GM19043 (cell line): ENCODE measurements around the gene TOMM20.

Experiments used
- ATAC-seq: cut with Tn5 transposase; IDR thresholded peaks from one replicate; pipeline ENCODE4 v1.9.1; 2021; ENCODE audit warnings: low read depth; ENCODE audit not compliant: unreplicated experiment

The TOMM20 gene

DNA sequence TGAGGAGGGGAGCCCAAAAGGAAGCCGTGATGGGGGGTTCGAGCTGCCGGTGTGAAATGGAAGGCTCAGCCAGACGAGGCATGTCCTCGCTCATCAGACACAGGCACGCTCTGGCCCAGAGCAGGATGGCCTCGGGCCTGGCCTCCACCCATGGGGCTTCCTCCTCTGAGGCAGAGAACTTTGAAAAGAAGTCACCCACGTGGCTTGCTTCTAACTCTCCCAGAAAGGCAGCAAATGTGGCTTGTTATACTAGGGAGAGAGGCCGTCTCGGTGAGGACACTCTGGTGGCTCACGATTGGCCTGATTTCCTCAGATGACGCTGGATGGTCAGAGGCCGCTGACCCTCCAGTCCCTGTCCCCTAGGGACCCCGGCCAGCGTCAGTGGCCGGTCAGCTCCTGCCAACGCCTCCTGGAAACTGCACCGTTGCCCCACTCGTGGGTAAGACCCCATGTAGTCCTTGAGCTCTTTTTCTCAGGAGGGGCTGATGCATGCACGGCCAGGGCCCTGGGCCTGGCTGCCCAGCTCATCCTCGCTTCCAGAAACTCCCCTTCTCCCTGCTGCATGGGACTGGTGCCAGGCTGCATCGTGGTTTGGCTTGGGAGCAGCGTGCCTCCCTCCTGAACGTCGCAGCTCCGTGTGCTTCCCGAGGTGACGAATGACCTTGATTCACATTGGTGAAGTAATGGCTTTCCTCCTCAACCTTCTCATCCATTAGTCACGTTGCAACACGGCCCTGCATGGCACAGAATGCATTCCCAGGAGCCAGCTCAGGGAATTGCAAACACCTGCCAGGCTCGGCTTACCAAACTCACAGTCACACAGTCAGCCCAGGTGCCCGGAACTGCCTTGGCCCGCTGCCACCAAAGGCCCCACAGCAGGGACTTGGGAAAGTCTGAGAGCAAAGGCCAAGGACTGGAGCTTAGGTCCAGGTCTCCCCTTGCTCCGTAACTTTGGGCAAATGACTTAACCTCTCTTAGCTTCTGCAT lies 58.8 kb downstream of the TOMM20 start:
- no peak for ATAC-seq

DNA sequence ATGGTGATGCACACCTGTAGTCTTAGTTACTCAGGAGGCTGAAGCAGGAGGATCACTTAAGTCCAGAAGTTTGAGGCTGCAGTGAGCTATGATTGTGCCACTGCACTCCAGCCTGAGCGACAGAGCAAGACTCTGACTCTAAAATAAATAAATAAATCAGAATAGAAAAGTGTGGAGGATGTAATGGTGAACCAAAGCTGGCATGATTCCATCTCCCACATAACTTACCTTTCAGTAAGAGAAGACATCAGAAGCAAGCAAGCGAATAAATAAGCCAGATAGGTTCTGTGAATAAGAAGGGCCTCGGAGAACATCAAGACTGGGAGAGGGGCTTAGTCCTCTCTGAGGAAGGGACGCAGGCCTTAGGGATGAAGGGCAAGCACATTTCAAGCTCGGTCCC lies 59.5 kb downstream of the TOMM20 start:
- no peak for ATAC-seq

DNA sequence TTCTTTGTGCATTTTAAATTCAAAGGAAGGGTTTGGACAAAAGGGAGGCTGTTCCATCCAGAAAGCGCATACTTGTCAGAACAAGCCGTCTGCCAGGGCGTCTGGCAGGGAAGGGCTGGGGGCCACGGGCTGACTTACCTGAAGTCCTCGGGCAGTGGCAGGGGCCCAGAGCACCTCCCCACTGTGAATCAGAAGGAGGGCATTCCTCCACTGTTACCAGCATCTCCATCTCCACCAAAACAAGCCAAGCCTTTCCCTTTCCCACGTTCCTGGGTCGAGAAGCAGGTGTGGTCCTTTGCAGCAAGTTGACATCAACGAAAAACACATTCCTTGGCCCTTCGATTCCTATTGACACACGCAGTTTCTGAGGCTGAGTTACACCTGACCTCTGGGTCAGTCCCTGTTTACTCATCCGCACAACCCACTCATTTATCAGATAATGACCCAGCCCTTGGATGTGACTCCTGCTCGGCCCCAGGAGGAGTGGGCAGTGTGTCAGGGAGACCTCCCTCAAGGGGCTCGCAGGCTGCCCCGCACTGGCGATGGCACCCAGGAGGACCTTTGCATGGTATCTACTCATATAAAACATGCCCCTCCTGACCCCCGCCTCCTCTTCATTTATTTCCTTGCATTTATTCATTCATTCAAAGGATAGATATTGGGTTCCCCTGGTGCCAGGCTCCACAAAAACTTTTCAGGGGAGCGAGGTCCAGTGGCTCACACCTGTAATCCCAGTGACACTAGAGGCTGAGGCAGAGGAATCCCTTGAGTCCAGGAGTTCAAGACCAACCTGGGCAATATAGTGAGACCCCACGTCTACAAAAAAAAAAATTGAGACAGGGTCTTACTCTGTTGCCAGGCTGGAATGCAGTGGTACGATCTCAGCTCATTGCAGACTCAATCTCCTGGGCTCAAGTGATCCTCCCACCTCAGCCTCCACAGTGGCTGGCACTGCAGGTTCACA lies 60.2 kb downstream of the TOMM20 start:
- no peak for ATAC-seq

DNA sequence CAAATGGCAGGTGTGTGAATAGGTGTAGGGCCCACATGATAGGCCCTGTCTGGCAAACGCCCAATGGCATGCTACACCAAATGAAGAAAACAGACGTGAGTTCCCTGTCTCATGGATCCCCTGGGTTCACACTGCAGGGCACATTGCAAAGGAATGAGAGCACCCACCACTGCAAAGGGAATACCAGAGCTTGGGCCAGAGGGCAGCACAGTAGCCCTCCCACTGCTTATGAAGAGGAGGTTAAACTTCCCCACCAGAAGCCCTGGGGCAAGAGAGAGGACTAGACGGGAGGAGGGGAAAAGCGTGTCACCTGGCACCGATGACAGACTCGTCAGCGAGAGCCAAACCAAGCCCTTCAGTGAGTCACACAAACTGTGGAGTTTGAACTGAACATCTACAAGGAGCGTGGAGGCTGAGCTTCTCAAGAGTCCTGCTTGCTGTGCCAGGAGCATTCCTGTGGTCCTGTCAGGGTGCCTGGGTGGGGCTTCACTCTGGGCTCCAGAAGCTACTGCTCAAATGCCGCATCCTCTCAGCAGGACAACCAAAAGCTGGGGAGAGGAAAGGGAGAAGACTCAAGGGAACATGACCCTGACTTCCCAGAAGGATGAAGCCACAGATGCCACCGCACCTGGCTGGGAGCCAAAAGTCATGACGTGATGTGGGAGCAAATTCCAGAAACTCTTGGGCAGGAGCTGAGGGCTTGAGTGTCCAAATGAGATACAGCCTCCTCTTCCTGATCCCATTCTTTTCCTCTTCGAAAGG lies 61.1 kb downstream of the TOMM20 start:
- ATAC-seq: no peak

DNA sequence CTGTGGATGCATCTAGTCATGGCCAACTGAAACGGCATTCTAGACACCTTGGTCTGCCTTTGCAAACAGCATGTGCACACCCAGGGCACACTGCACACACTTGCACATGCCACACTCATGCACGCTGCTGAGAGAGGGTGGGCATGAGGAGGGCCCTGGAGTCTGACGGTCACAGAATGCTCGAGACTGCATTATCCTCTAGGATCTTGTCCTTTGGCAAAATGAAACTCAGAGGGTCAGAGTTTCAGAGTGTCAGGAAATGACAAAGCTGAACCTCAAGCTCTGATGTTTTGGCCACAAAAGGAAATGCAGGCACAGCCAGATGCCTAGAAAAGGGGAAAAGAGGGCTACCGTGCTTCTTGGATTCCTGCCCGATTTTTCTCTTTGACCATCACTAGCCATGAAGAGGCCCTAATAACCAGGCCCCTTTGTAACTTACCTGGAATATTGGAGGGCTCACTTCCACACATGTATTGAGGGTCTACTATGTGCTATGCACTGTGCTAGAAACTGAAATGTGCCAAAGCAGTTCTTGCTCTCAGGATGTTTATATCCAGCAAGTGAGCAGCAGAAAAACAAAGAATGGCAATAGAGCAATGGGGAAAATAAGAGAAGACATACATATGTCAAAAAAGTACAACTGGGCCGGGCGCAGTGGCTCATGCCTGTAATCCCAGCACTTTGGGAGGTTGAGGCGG lies 65.4 kb downstream of the TOMM20 start:
- no peak for ATAC-seq

DNA sequence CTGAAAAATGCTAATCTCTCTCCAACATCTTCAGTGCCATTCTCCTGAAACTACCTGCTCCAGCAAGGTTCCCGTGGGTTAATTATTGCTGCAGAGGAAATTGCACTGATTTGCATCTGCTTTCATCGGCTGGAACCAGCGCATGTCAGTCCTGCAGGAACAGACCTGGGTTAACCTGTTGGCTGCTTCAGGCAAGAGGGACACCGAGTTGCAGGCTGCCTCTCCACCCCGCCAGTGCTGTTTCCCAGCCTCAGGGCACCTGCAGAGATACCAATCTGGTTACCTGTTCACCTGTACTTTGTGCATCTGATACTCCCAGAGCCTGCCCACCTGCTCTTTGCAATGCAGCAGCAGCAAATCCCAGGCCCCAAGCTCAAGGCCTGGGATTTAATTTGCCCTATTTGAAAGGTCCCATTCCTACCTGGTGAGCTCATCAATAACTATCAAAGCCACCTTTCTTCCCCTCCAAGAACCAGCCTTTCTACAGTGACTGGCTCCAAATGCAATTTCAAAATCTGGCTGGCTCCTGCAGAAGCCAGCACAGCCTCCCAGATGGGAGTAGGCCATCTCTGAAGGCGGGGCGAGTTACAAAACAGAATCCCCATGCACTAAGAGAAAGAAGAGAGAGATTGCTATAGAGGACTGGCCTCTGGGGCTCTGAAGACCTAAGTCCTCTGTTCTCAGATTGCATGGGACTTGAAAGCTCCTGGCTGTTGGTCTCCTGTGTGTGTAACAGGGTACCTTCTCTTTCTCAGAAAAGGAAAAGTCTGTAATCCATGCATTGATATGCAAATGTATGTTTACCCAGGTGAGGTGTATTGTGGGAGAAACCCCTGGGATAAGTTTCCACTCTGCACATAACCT lies 67.8 kb downstream of the TOMM20 start:
- no peak for ATAC-seq
